Stomach (tissue), 4 donors: ENCODE measurements around the gene TLK2.

Experiments used
- EP300 ChIP-seq: sonication (generic); formaldehyde crosslinking; IDR thresholded peaks from one replicate; pipeline ENCODE4 v1.6.1; 2017; ENCODE audit warnings: antibody characterized with exemption
- POLR2A ChIP-seq, 4 donors: fragments of 450-650 bp; IDR thresholded peaks; one replicate each; pipeline ENCODE4 v1.6.1; 2016; ENCODE audit warnings: antibody characterized with exemption in 4 of 4, control low read depth in 2 of 4, mild to moderate bottlenecking in 1 of 4, moderate library complexity in 1 of 4
- POLR2AphosphoS5 ChIP-seq, 3 donors: sonication (generic); formaldehyde crosslinking; IDR thresholded peaks; one replicate each; pipeline ENCODE4 v1.6.1; 2016; ENCODE audit warnings: antibody characterized with exemption in 3 of 3
- TF ChIP-seq, protein P1 (sequence below), 7 experiments: fragments of 450-650 bp in 4 of 7; fragments of 200-600 bp in 3 of 7; sonication (generic) in 3 of 7; IDR thresholded peaks; one replicate each; pipeline ENCODE4 v1.5.1; 2016 to 2019; ENCODE audit warnings: antibody characterized with exemption in 7 of 7, control low read depth in 2 of 7, mild to moderate bottlenecking in 1 of 7

DNA sequence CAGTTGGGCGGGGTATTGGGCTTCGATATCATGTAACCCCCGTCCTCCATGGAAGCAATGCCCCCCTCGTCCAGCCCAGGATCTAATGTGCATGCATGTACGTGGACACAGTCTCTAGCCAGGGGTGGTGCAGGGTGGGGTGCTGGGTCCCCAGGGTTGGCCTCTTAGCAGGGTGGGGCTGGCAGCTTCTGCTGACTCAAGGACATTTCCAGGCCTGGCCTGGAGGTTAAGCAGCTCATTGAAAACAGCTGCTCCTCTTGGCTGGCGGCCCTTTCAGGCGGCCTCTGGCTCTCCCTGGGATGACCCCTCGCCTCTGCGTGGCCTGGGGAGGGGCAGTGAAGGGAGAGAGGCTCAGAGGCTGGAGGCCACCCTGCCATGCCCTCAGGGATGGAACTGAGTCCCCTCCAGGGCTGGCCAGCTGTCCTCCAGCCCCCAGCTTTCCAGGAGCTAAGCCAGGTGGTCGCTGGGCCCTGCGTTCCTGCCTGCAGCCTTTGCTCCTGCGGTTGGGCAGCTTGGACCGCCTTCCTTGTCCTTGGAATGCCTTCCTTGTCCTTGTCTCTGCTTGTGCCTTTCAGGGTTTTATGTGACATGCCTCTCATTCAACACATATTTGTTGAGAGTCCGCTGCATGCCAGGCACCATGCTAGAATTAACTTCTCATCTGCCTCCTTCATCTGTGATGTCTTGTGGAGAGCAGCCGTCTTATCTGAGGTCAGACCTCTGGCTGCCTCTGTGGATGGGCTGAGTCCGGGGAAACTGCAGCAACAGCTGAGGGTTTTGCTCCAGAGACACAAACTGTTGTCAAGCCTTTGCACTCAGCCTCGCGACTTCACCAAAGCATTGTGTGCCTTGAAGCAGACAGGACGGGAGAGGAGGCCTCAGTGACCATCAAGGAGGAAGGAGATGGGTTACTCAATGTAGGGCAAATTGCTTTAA lies 175.5 kb downstream of the TLK2 start:
- TF ChIP-seq, protein P1, sequence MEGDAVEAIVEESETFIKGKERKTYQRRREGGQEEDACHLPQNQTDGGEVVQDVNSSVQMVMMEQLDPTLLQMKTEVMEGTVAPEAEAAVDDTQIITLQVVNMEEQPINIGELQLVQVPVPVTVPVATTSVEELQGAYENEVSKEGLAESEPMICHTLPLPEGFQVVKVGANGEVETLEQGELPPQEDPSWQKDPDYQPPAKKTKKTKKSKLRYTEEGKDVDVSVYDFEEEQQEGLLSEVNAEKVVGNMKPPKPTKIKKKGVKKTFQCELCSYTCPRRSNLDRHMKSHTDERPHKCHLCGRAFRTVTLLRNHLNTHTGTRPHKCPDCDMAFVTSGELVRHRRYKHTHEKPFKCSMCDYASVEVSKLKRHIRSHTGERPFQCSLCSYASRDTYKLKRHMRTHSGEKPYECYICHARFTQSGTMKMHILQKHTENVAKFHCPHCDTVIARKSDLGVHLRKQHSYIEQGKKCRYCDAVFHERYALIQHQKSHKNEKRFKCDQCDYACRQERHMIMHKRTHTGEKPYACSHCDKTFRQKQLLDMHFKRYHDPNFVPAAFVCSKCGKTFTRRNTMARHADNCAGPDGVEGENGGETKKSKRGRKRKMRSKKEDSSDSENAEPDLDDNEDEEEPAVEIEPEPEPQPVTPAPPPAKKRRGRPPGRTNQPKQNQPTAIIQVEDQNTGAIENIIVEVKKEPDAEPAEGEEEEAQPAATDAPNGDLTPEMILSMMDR (IDR thresholded peaks at IDR 0.05): no peak
- no peak for TF ChIP-seq POLR2AphosphoS5 (IDR thresholded peaks at IDR 0.05)
- no peak for TF ChIP-seq POLR2A (IDR thresholded peaks at IDR 0.05)
- TF ChIP-seq EP300: no peak
